Tibial artery (tissue), 4 donors: Measurements from ENCODE around the gene CLHC1.

Source experiments
- DNase-seq, 2 donors: peaks; one replicate each; pipeline ENCODE4 v3.0.0-alpha.2; 2019
- H3K27ac ChIP-seq, 2 donors: fragments of 200-600 bp; sonication (generic) in 1 of 2; 1 replicate in 1 of 2; 2 replicates in 1 of 2; pipeline ENCODE4 v1.5.1; 2018 to 2019; ENCODE audit warnings: mild to moderate bottlenecking in 1 of 2
- H3K27me3 ChIP-seq, 2 donors: fragments of 200-600 bp; sonication (generic) in 1 of 2; one replicate each; pipeline versions ENCODE4 v1.5.1 to v1.6.0; 2016 to 2019
- H3K36me3 ChIP-seq, 3 donors: fragments of 200-600 bp; sonication (generic) in 2 of 3; one replicate each; pipeline ENCODE4 v1.5.1; 2016 to 2019; ENCODE audit warnings: mild to moderate bottlenecking in 2 of 3
- H3K4me1 ChIP-seq, 4 donors: fragments of 200-600 bp; sonication (generic) in 2 of 4; 1 replicate in 3 of 4; 2 replicates in 1 of 4; pipeline ENCODE4 v1.5.1; 2016 to 2019
- H3K4me3 ChIP-seq, 2 donors: fragments of 200-600 bp; sonication (generic) in 1 of 2; 1 replicate in 1 of 2; 2 replicates in 1 of 2; pipeline ENCODE4 v1.5.1; 2018 to 2019; ENCODE audit warnings: mild to moderate bottlenecking in 2 of 2
- H3K9me3 ChIP-seq, 3 donors: fragments of 200-600 bp; sonication (generic) in 1 of 3; one replicate each; pipeline ENCODE4 v1.5.1; 2016 to 2019
- CTCF ChIP-seq, 2 experiments: fragments of 200-600 bp in 1 of 2; fragments of 450-650 bp in 1 of 2; IDR thresholded peaks; one replicate each; pipeline ENCODE4 v1.5.1; 2017 to 2019; ENCODE audit warnings: antibody characterized with exemption in 2 of 2, mild to moderate bottlenecking in 1 of 2, moderate library complexity in 1 of 2
- intact Hi-C: fragments of 100-400 bp; cut with DNase I; formaldehyde crosslinking; loops from one replicate; pipeline ENCODE4 v1.15.0; 2023; ENCODE audit warnings: low total_unique reads

Gene CLHC1

GRCh38 chr2:55175254-55176093 lies 56.6 kb downstream of the CLHC1 start:
- Histone ChIP-seq H3K4me1 (peaks cover 0 to 17% (median 0%) of the 10 kb centered on the region in 4 donors), H3K27ac (no peak overlapping the region), H3K9me3 (no peaks in the 10 kb centered on the region), H3K36me3 (no peaks in the 10 kb centered on the region), H3K27me3 (no peaks in the 10 kb centered on the region), H3K4me3 (no peak overlapping the region)
- TF ChIP-seq CTCF (IDR thresholded peaks at IDR 0.05), result peak; percentile 54 to 80
- intact Hi-C loops, result loop anchor here (5.0 to 10.0 kb wide), 2 partner anchors 273 to 451 kb away; partner anchors contain the start of gene EML6
- no peak for DNase-seq

- Histone ChIP-seq H3K27ac (no peak overlapping the region), H3K4me3 (no peak overlapping the region), H3K9me3 (no peaks in the 10 kb centered on the region), H3K4me1 (peaks cover 0 to 34% (median 8%) of the 10 kb centered on the region in 4 donors), H3K27me3 (no peaks in the 10 kb centered on the region), H3K36me3 (no peaks in the 10 kb centered on the region)
- DNase-seq, result no peak
- intact Hi-C loops, result loop anchor here (10.0 kb wide), 1 partner anchor 449 kb away; the partner anchor contains the start of gene EML6
- no peak for TF ChIP-seq CTCF (IDR thresholded peaks at IDR 0.05)
Observed at GRCh38 chr2:55173438-55174054, 58.5 kb downstream of the CLHC1 start.

- H3K4me3 ChIP-seq, result no peak overlapping the region
- H3K4me1 ChIP-seq, result peaks cover 0 to 47% (median 27%) of the 10 kb centered on the region in 4 donors
- H3K9me3 ChIP-seq, result no peaks in the 10 kb centered on the region
- peak overlapping the region; percentile 63 to 74 for H3K27ac ChIP-seq
- no peak for DNase-seq
- H3K36me3 ChIP-seq, result no peaks in the 10 kb centered on the region
- no peak for TF ChIP-seq CTCF (IDR thresholded peaks at IDR 0.05)
- H3K27me3 ChIP-seq, result no peaks in the 10 kb centered on the region
- intact Hi-C loops, result loop anchor here (5.0 to 10.0 kb wide), 2 partner anchors 118 to 445 kb away; partner anchors contain the start of genes EML6 and RTN4
Observed at GRCh38 chr2:55169915-55170314, 62.2 kb downstream of the CLHC1 start.

- peak overlapping the region; percentile 63 to 74 for H3K27ac ChIP-seq
- TF ChIP-seq CTCF (IDR thresholded peaks at IDR 0.05), result no peak
- DNase-seq, result no peak
- intact Hi-C loops, result loop anchor here (5.0 kb wide), 1 partner anchor 117 kb away; the partner anchor contains the start of gene RTN4
- no peaks in the 10 kb centered on the region for H3K9me3 ChIP-seq
- H3K36me3 ChIP-seq, result no peaks in the 10 kb centered on the region
- peaks cover 0 to 47% (median 28%) of the 10 kb centered on the region in 4 donors for H3K4me1 ChIP-seq
- no peaks in the 10 kb centered on the region for H3K27me3 ChIP-seq
- no peak overlapping the region for H3K4me3 ChIP-seq
Observed at GRCh38 chr2:55169359-55169758, 62.7 kb downstream of the CLHC1 start.

GRCh38 chr2:55168221-55169154 lies 63.6 kb downstream of the CLHC1 start:
- H3K4me3 ChIP-seq, result no peak overlapping the region
- DNase-seq, result peak; percentile 81 to 83
- peak; percentile 79 to 83 for TF ChIP-seq CTCF (IDR thresholded peaks at IDR 0.05)

More at GRCh38 chr2:55168221-55169154, 63.6 kb downstream of the CLHC1 start:
- Histone ChIP-seq H3K9me3 (no peaks in the 10 kb centered on the region), H3K27ac (peak overlapping the region; percentile 63 to 74), H3K27me3 (no peaks in the 10 kb centered on the region), H3K4me1 (peaks cover 0 to 55% (median 36%) of the 10 kb centered on the region in 4 donors), H3K36me3 (no peaks in the 10 kb centered on the region)
- intact Hi-C loops, result loop anchor here (5.0 kb wide), 1 partner anchor 116 kb away; the partner anchor contains the start of gene RTN4
